ENCODE measurements around the gene FEZ2.

GRCh38 chr2:36567711-36568408, 30.1 kb downstream of the FEZ2 start:
- TF ChIP-seq ZSCAN20 (CRISPR knock-in tag; IDR thresholded peaks at IDR 0.05) (no peak), REST (IDR thresholded peaks at IDR 0.05) (no peak), CTCF (IDR thresholded peaks at IDR 0.05) (no peak), MAX (IDR thresholded peaks at IDR 0.05) (no peak), CHD2 (IDR thresholded peaks at IDR 0.05; ENCODE audit: low read length, partially characterized antibody) (no peak), MYC (IDR thresholded peaks at IDR 0.05; ENCODE audit: borderline replicate concordance, low read length) (no peak)

Measured in A549 (cell line).